Astrocyte (in vitro differentiated cells and primary cell): Measurements from ENCODE around the gene KMT2C.
"Not testable (repeated sequence)": the region's sequence is repeated elsewhere in the genome, so short reads cannot be mapped to it uniquely, and the experiment has no call there.

ENCODE experiments used
- CTCF ChIP-seq: IDR thresholded peaks from 2 replicates; pipeline ENCODE4 v1.5.1; 2011; ENCODE audit warnings: low read depth, mild to moderate bottlenecking, inconsistent platforms, low read length, moderate library complexity; ENCODE audit not compliant: insufficient read depth
- EZH2 ChIP-seq: IDR thresholded peaks from 2 replicates; pipeline ENCODE4 v1.6.1; 2012; ENCODE audit warnings: mild to moderate bottlenecking, low read length, inconsistent platforms; ENCODE audit not compliant: insufficient read depth

- not testable (repeated sequence) for TF ChIP-seq CTCF, EZH2
Observed at GRCh38 chr7:152471023-152471620, 35.3 kb upstream of the KMT2C start.
